Aorta (tissue), 5 donors: Measurements from ENCODE around the gene OSTF1. TPM values are rescaled to one million over a fixed set of nuclear protein-coding genes. Genes with fewer than 3 reads are reported as not detected.
A peak's percentile ranks its signal among the peaks of the same experiment; 100 is the strongest.

ENCODE experiments used
- ATAC-seq: fragments of 200-7000 bp; cut with Tn5 transposase; one replicate; pipeline ENCODE4 v1.9.1; 2022; ENCODE audit warnings: moderate library complexity; ENCODE audit not compliant: low FRiP score
- DNase-seq, 2 donors: peaks; one replicate each; pipeline ENCODE4 v3.0.0-alpha.2; 2020
- H3K27ac ChIP-seq, 2 donors: one replicate each; pipeline ENCODE4 v1.5.1; 2013; ENCODE audit warnings: low read length in 2 of 2, mild to moderate bottlenecking in 2 of 2, moderate library complexity in 2 of 2, control low read depth in 1 of 2, inconsistent platforms in 1 of 2, low read depth in 1 of 2
- H3K27me3 ChIP-seq, 2 donors: one replicate each; pipeline ENCODE4 v1.6.1; 2013; ENCODE audit warnings: control low read depth in 1 of 2, low read length in 1 of 2, mild to moderate bottlenecking in 1 of 2, moderate library complexity in 1 of 2; ENCODE audit not compliant: insufficient read depth in 2 of 2, control insufficient read depth in 1 of 2
- H3K36me3 ChIP-seq, 2 donors: one replicate each; pipeline ENCODE4 v1.6.1; 2013; ENCODE audit warnings: control low read depth in 1 of 2, low read length in 1 of 2, mild to moderate bottlenecking in 1 of 2; ENCODE audit not compliant: insufficient read depth in 2 of 2, control insufficient read depth in 1 of 2
- H3K4me1 ChIP-seq, 2 donors: one replicate each; pipeline ENCODE4 v1.6.1; 2013; ENCODE audit warnings: low read length in 2 of 2, control low read depth in 1 of 2, mild to moderate bottlenecking in 1 of 2, moderate library complexity in 1 of 2; ENCODE audit not compliant: insufficient read depth in 2 of 2, control insufficient read depth in 1 of 2
- H3K4me3 ChIP-seq, 2 donors: one replicate each; pipeline ENCODE4 v1.5.1; 2013; ENCODE audit warnings: low read length in 2 of 2, control low read depth in 1 of 2, mild to moderate bottlenecking in 1 of 2
- H3K9me3 ChIP-seq: one replicate; pipeline ENCODE4 v1.6.1; 2013; ENCODE audit warnings: mild to moderate bottlenecking, low read length; ENCODE audit not compliant: control insufficient read depth
- WGBS, 2 donors: extraction: QIAGEN DNeasy Blood & Tissue Kit; methylation state at CpG; one replicate each; pipeline ENCODE4 v1.1.7; 2013; 5-methylcytosine and 5-hydroxymethylcytosine counted together
- intact Hi-C, 2 donors: fragments of 100-400 bp; cut with DNase I; formaldehyde crosslinking; loops; one replicate each; pipeline versions ENCODE4 v1.14.2 to v1.15.0; 2022
- polyA plus RNA-seq, 2 donors: library from polyadenylated mRNA; stranded (reverse); fragments of 200-250 nt; gene quantifications; one replicate each; pipeline ENCODE4 v1.2.3, GENCODE V29; 2013
- total RNA-seq, 2 donors: library from RNA; stranded (reverse); fragmentation: NEBNext Ultra II Directional; extraction: Animal tissue kit (Norgen Biotek cat#: 25700); gene quantifications; one replicate each; pipeline ENCODE4 v1.2.1, GENCODE V29; 2021
- donor health status: healthy with polysubstance abuse.
- donor health status: Bipolar disorder and iron deficiency.
- donor health status: DM: no; HTN: no; CAD: no.
- donor health status: DM: no; HTN: no; CAD: no.
- donor health status: DM: yes; HTN: yes; CAD: no.

Gene OSTF1
- total and polyA plus RNA-seq, 4 donors = 24.8 to 49.3 (median 41.2) TPM

DNA sequence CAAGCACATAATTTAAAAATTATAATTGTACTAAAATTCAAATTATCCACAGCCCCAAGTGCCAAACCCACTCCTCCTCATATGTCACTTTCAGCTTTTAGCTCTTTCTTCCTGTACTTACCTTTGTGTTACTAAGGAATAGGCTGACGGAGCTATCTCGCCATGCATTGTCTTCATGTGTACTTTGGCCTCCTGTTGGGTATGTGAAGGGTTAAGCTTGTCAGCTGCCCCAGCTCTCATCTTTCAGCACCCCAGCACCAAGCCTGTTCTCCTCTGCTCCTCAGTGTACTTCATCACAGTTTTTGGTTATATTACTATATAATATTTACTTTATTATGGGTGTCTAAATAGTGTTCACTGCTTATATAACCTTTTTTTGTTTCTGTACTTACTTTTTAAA, 46.2 kb downstream of the OSTF1 start:
- no peak overlapping the region for H3K27ac ChIP-seq
- intact Hi-C loops = no loop called here
- H3K4me3 ChIP-seq = no peak overlapping the region
- DNase-seq = no peak
- no peaks in the 10 kb centered on the region for H3K4me1 ChIP-seq
- H3K27me3 ChIP-seq = no peaks in the 10 kb centered on the region
- H3K36me3 ChIP-seq = peaks cover 12% of the 10 kb centered on the region in 2 donors
- WGBS, 2 donors = 90 to 91% methylated on average over 2 of the region's 2 CpGs
- no peaks in the 10 kb centered on the region for H3K9me3 ChIP-seq
- ATAC-seq = no peak

GRCh38 chr9:75138260-75139040, 50.1 kb downstream of the OSTF1 start:
- ATAC-seq = no peak
- Histone ChIP-seq H3K27me3 (no peaks in the 10 kb centered on the region), H3K4me3 (no peak overlapping the region), H3K27ac (no peak overlapping the region), H3K4me1 (no peaks in the 10 kb centered on the region), H3K36me3 (peaks cover 3 to 8% of the 10 kb centered on the region in 2 donors), H3K9me3 (no peaks in the 10 kb centered on the region)
- DNase-seq = no peak
- intact Hi-C loops = no loop called here
- WGBS, 2 donors = 63 to 74% methylated on average over 1 of the region's 1 CpG

GRCh38 chr9:75139201-75139600, 50.9 kb downstream of the OSTF1 start:
- ATAC-seq (no peak), DNase-seq (no peak)
- Histone ChIP-seq H3K4me3 (no peak overlapping the region), H3K9me3 (peaks cover 2% of the 10 kb centered on the region), H3K27me3 (no peaks in the 10 kb centered on the region), H3K27ac (no peak overlapping the region), H3K36me3 (peaks cover 8% of the 10 kb centered on the region in 2 donors), H3K4me1 (no peaks in the 10 kb centered on the region)
- intact Hi-C loops = no loop called here
- WGBS, 2 donors = 91 to 98% methylated on average over 7 of the region's 7 CpGs

DNA sequence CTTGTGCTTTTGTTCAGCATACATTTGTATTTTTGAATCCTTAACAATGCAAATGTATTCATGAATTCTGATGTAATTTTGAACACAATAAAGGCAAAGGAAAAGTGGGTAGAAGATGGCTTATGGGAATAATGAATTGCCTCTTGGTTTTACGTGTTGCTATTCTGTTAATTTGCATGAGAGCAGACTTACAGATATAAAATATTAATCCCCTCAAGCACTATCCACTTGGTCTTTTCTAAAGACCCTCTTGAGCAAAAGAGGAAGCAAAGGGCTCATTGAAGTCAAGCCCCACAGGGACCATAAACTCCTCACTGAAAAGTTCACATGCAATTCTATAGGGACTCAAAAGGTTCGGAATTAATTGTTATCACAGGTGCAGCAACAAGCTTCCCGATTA, 51.9 kb downstream of the OSTF1 start:
- H3K36me3 ChIP-seq = peaks cover 6 to 8% of the 10 kb centered on the region in 2 donors
- no peak overlapping the region for H3K27ac ChIP-seq
- intact Hi-C loops = no loop called here
- no peaks in the 10 kb centered on the region for H3K27me3 ChIP-seq
- WGBS, 2 donors = 87 to 92% methylated on average over 3 of the region's 3 CpGs
- no peaks in the 10 kb centered on the region for H3K4me1 ChIP-seq
- DNase-seq (no peak), ATAC-seq (no peak)
- no peak overlapping the region for H3K4me3 ChIP-seq
- peaks cover 2% of the 10 kb centered on the region for H3K9me3 ChIP-seq

GRCh38 chr9:75142202-75142601, 53.9 kb downstream of the OSTF1 start:
- no peaks in the 10 kb centered on the region for H3K4me1 ChIP-seq
- ATAC-seq (no peak), DNase-seq (no peak)
- 89 to 90% methylated on average over 2 of the region's 2 CpGs for WGBS, 2 donors
- H3K27ac ChIP-seq = no peak overlapping the region
- intact Hi-C loops = no loop called here
- H3K9me3 ChIP-seq = peaks cover 2% of the 10 kb centered on the region
- H3K4me3 ChIP-seq = no peak overlapping the region
- H3K27me3 ChIP-seq = no peaks in the 10 kb centered on the region
- H3K36me3 ChIP-seq = peaks cover 6 to 8% of the 10 kb centered on the region in 2 donors

- WGBS, 2 donors = 95 to 98% methylated on average over 3 of the region's 3 CpGs
- Histone ChIP-seq H3K9me3 (peaks cover 2% of the 10 kb centered on the region), H3K4me3 (no peak overlapping the region), H3K36me3 (peaks cover 3 to 6% of the 10 kb centered on the region in 2 donors), H3K27ac (no peak overlapping the region), H3K4me1 (peaks cover 0 to 4% of the 10 kb centered on the region in 2 donors), H3K27me3 (no peaks in the 10 kb centered on the region)
- ATAC-seq (no peak), DNase-seq (no peak)
- intact Hi-C loops = loop anchor here in 1 of 2 donors (2.0 kb wide), 1 partner anchor 57 kb away; the partner anchor contains the start of genes NMRK1 and OSTF1
These were observed 57.9 kb downstream of the OSTF1 start for GRCh38 chr9:75146229-75146628.

DNA sequence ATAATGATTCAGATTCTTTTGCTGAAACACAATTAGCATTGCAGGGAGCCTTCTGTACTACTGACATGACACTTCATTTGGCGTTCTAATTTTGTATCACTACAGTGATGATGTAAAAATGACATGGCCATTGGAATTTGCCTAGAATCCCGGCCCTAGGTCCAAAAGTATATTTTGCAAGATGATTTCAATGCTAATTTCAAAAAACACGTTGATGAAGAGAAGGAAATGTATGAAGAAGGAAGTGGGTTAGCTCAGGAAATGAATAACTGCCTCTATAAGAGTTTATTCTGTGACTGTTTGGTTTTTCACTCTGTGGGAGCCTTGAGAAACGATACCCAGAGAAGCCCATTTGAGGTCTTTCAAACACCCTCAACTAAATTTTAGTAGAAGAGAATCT, 59.3 kb downstream of the OSTF1 start:
- Histone ChIP-seq H3K9me3 (peaks cover 2% of the 10 kb centered on the region), H3K4me1 (peaks cover 0 to 4% of the 10 kb centered on the region in 2 donors), H3K27me3 (no peaks in the 10 kb centered on the region), H3K27ac (no peak overlapping the region), H3K36me3 (peaks cover 0 to 6% of the 10 kb centered on the region in 2 donors), H3K4me3 (no peak overlapping the region)
- intact Hi-C loops = loop anchor here in 1 of 2 donors (2.0 kb wide), 1 partner anchor 59 kb away; the partner anchor contains the start of genes NMRK1 and OSTF1
- WGBS, 2 donors = 46 to 63% methylated on average over 4 of the region's 4 CpGs
- DNase-seq (no peak), ATAC-seq (no peak)

GRCh38 chr9:75148561-75148960, 60.2 kb downstream of the OSTF1 start:
- H3K9me3 ChIP-seq = peaks cover 1% of the 10 kb centered on the region
- H3K27ac ChIP-seq = peak overlapping the region in 1 of 2 donors; percentile 36
- intact Hi-C loops = no loop called here
- H3K4me1 ChIP-seq = peaks cover 0 to 4% of the 10 kb centered on the region in 2 donors
- H3K4me3 ChIP-seq = no peak overlapping the region
- ATAC-seq (no peak), DNase-seq (no peak)
- 15 to 59% methylated on average over 1 of the region's 1 CpG for WGBS, 2 donors
- no peaks in the 10 kb centered on the region for H3K27me3 ChIP-seq
- H3K36me3 ChIP-seq = peaks cover 0 to 5% of the 10 kb centered on the region in 2 donors

DNA sequence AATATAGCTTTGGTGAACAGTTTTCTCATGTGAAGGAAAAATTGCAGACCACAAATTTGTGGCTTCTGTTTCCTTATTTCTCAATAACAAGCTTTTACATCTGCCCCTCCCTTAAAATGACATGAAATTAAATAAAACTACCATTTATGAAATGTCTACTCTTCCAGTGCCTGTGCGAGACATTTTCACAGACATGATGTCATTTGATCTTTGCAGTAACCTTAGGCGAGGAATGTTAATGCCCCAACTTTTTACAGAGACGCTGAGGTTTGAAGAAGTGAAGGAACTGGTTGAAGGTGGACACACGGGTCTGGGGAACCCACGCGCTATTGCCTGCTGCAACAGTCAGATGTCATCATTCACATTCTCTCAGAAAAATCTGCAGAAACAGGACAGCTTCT, 61.5 kb downstream of the OSTF1 start:
- no peaks in the 10 kb centered on the region for H3K27me3 ChIP-seq
- DNase-seq = no peak
- no peak overlapping the region for H3K4me3 ChIP-seq
- H3K27ac ChIP-seq = no peak overlapping the region
- no peaks in the 10 kb centered on the region for H3K9me3 ChIP-seq
- H3K36me3 ChIP-seq = peaks cover 0 to 2% of the 10 kb centered on the region in 2 donors
- ATAC-seq = no peak
- peaks cover 0 to 4% of the 10 kb centered on the region in 2 donors for H3K4me1 ChIP-seq
- 78 to 79% methylated on average over 6 of the region's 6 CpGs for WGBS, 2 donors
- intact Hi-C loops = no loop called here
